Osteoblast (primary cell): Measurements from ENCODE around the gene SHLD1. TPM values are rescaled to one million over a fixed set of nuclear protein-coding genes. Genes with fewer than 3 reads are reported as not detected.
A peak's percentile ranks its signal among the peaks of the same experiment; 100 is the strongest.

Experiments
- DNase-seq: peaks from one replicate; pipeline ENCODE4 v3.0.0; 2011; ENCODE audit warnings: low spot score, mixed read lengths; ENCODE audit not compliant: insufficient read length; ENCODE audit errors: missing footprints
- H2AFZ ChIP-seq: 2 replicates; pipeline ENCODE4 v1.6.0; 2011; ENCODE audit warnings: mild to moderate bottlenecking, low read length
- H3K27ac ChIP-seq: 2 replicates; pipeline ENCODE4 v1.5.1; 2011; ENCODE audit warnings: mild to moderate bottlenecking, low read depth, low read length, moderate library complexity
- H3K27me3 ChIP-seq: 2 replicates; pipeline ENCODE4 v1.6.0; 2012; ENCODE audit warnings: mild to moderate bottlenecking, control low read depth, inconsistent platforms, low read length, moderate library complexity; ENCODE audit not compliant: insufficient read depth
- H3K36me3 ChIP-seq: 2 replicates; pipeline ENCODE4 v1.5.1; 2011; ENCODE audit warnings: mild to moderate bottlenecking, low read length, control low read depth, moderate library complexity; ENCODE audit not compliant: insufficient read depth
- H3K4me1 ChIP-seq: 2 replicates; pipeline ENCODE4 v1.5.1; 2011; ENCODE audit warnings: mild to moderate bottlenecking, low read length, control low read depth, moderate library complexity; ENCODE audit not compliant: insufficient read depth
- H3K4me2 ChIP-seq: 2 replicates; pipeline ENCODE4 v1.6.0; 2011; ENCODE audit warnings: mild to moderate bottlenecking, low read length; ENCODE audit not compliant: insufficient read depth
- H3K4me3 ChIP-seq: fragments of 200-600 bp; sonication (generic); 3 replicates; pipeline ENCODE4 v1.5.1; 2012; ENCODE audit warnings: mild to moderate bottlenecking, low read length, inconsistent platforms; ENCODE audit not compliant: insufficient read depth
- H3K79me2 ChIP-seq: 2 replicates; pipeline ENCODE4 v1.6.0; 2012; ENCODE audit warnings: mild to moderate bottlenecking, low read length, control low read depth, inconsistent platforms; ENCODE audit not compliant: insufficient read depth
- H3K9me3 ChIP-seq: 2 replicates; pipeline ENCODE4 v1.5.1; 2011; ENCODE audit warnings: low read depth, low read length, control low read depth
- H4K20me1 ChIP-seq: 2 replicates; pipeline ENCODE4 v1.6.0; 2012; ENCODE audit warnings: mild to moderate bottlenecking, low read length, control low read depth; ENCODE audit not compliant: insufficient read depth
- total RNA-seq: library from RNA; depleted of rRNA; stranded (reverse); fragments of >200 nt; gene quantifications from 2 replicates; pipeline ENCODE4 v1.2.3, GENCODE V29; 2012
- TF ChIP-seq, protein P1 (sequence below): IDR thresholded peaks from 2 replicates; pipeline ENCODE4 v1.5.1; 2011; ENCODE audit warnings: mild to moderate bottlenecking, low read depth, low read length, moderate library complexity; ENCODE audit errors: extremely low read depth

The SHLD1 gene
- total RNA-seq, 1 donor: 1.4 TPM

DNA sequence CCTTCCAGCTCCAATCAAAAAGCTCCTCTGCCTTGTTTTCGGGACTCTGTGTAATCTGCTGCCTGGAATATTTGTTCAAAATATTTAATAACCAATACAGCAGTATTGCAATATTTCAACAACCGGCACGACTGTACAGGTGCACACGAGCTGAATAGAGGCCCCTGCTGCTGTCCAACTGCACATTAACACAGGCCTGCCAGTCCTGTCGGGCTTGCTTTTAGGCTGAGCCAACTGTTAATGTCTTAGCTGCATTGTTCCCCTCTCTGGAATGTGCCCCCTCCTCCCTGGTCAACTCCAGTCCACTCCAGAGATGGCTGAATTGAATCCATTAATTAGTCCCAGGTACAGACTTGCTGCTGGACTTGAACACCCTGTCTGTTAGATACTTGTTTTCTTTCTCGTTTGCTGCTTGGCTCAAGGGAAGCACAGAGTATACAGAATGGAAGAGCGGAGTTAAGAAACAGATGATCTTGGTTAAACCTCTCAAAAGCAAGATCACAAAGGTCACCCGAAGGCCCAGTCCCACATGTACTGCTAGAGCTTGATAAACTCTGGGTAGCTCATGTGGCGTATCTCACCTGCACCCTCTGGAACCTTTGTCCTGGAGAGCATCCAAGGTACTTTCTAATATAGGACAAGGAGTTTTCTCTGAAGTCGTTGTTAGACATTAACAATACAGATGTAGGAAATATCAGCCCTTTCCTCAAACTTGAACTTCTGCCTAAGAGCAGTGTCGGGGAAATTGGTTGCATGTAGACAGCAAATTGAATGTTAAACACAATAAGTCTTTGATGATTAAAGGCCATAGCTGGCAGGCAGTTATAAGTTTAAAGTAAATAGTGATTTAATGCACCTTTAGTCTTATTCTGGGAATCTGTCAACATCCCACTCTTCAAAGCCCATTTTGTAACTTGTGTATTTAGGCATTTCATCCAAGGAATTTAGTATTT is 31.9 kb downstream of the SHLD1 start:
- Histone ChIP-seq H3K4me3 (no peak overlapping the region), H2AFZ (no peak overlapping the region), H3K4me2 (no peak overlapping the region), H3K9me3 (no peaks in the 10 kb centered on the region), H3K79me2 (no peaks in the 10 kb centered on the region), H3K36me3 (no peaks in the 10 kb centered on the region), H3K4me1 (peaks cover 4% of the 10 kb centered on the region), H4K20me1 (no peaks in the 10 kb centered on the region), H3K27ac (no peak overlapping the region), H3K27me3 (no peaks in the 10 kb centered on the region)
- TF ChIP-seq, protein P1, sequence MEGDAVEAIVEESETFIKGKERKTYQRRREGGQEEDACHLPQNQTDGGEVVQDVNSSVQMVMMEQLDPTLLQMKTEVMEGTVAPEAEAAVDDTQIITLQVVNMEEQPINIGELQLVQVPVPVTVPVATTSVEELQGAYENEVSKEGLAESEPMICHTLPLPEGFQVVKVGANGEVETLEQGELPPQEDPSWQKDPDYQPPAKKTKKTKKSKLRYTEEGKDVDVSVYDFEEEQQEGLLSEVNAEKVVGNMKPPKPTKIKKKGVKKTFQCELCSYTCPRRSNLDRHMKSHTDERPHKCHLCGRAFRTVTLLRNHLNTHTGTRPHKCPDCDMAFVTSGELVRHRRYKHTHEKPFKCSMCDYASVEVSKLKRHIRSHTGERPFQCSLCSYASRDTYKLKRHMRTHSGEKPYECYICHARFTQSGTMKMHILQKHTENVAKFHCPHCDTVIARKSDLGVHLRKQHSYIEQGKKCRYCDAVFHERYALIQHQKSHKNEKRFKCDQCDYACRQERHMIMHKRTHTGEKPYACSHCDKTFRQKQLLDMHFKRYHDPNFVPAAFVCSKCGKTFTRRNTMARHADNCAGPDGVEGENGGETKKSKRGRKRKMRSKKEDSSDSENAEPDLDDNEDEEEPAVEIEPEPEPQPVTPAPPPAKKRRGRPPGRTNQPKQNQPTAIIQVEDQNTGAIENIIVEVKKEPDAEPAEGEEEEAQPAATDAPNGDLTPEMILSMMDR: no peak
- no peak for DNase-seq

DNA sequence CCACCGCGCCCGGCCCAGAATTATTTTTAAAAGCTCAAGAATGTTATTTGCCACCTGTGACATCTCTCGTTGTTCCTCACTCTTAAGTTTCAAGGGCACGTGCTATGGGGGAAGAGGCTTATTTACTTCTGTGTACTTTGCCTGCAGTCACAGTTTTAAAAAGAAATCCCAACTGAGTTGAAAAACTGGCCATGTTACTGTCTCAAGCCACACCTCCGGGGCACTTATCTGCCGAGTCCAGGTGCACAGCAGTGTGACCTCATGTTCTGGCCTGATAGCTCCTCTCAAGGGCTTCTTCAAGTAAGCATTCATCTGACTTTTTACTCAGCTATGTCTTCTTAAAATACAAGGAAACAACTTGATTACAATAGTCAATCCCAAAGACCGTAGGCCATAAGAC is 34.5 kb downstream of the SHLD1 start:
- H3K27ac ChIP-seq: no peak overlapping the region
- no peaks in the 10 kb centered on the region for H3K79me2 ChIP-seq
- H3K4me3 ChIP-seq: no peak overlapping the region
- H2AFZ ChIP-seq: no peak overlapping the region
- no peaks in the 10 kb centered on the region for H4K20me1 ChIP-seq
- no peaks in the 10 kb centered on the region for H3K27me3 ChIP-seq
- no peaks in the 10 kb centered on the region for H3K9me3 ChIP-seq
- no peaks in the 10 kb centered on the region for H3K36me3 ChIP-seq
- H3K4me1 ChIP-seq: peaks cover 10% of the 10 kb centered on the region
- no peak for DNase-seq
- TF ChIP-seq, protein P1: no peak
- H3K4me2 ChIP-seq: no peak overlapping the region

DNA sequence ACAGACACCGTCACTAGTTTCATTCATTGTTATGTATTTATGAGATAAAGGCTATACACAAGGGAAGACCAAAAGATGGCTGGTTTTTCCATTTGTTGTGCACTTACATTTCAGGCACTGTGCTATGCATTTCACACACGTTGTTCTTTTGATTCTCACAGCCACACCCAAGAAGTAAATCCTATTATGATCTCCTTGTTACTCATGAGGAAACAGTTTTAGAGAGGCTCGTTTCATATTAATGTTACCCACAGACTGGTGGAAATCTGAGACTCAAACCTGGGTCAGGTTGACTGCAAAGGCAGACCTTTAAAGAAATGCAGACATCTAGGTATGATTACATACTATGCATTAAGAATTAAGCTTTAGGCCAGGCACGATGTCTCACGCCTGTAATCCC is 34.9 kb downstream of the SHLD1 start:
- Histone ChIP-seq H4K20me1 (no peaks in the 10 kb centered on the region), H3K9me3 (no peaks in the 10 kb centered on the region), H3K27me3 (no peaks in the 10 kb centered on the region), H3K27ac (no peak overlapping the region), H3K4me2 (no peak overlapping the region), H3K79me2 (no peaks in the 10 kb centered on the region), H3K36me3 (no peaks in the 10 kb centered on the region), H3K4me1 (peaks cover 10% of the 10 kb centered on the region), H3K4me3 (no peak overlapping the region), H2AFZ (no peak overlapping the region)
- peak; percentile 75 for DNase-seq
- TF ChIP-seq, protein P1: no peak
